ENCODE measurements around the gene IFI44.
A peak's percentile ranks its signal among the peaks of the same experiment; 100 is the strongest.

The IFI44 gene

DNA sequence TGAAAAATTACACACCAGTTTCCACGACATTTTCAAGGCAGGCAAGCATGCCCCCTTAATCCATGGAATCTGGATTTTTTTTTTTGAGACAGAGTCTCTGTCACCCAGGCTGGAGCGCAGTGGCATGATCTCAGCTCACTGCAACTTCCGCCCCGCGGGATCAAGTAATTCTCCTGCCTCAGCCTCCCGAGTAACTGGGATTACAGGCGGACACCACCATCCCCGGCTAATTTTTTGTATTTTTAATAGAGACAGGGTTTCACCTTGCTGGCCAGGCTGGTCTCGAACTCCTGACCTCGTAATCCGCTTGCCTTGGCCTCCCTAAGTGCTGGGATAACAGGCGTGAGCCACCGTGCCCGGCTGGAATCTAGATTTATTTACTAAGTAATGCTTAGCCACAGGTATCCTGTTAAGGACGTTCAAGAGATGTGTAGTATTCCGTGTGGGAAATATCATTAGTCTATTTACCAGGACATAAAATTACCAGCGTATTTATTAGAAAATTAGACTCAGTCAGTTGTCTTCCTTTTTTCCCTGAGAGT lies 2.5 kb downstream of the IFI44 start:
- DNase-seq (ENCODE audit: low spot score) = no peak

- DNase-seq (ENCODE audit: low spot score) = no peak
These were observed 9.3 kb downstream of the IFI44 start for GRCh38 chr1:78658901-78659300.

GRCh38 chr1:78663923-78664322 lies 14.3 kb downstream of the IFI44 start:
- DNase-seq (ENCODE audit: low spot score) = no peak

DNA sequence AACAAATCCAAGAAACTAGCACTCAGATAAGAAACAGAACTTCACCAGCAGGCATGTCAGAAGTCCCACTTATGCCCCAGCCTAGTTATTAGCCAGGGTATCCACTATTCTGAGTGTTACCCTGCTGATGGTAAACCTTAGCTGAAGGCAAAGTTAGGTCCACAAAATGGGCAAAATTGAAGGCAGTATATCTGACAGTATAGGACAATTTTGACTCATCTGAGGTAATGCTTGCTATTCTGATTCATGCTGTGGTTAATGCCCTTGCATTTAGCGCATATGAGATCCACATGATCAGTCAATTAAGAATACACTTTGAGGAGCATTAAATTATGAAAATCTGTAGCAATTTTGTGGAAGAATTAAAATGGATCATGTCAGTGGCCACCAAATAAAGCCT lies 15.1 kb downstream of the IFI44 start:
- no peak for DNase-seq (ENCODE audit: low spot score)

DNA sequence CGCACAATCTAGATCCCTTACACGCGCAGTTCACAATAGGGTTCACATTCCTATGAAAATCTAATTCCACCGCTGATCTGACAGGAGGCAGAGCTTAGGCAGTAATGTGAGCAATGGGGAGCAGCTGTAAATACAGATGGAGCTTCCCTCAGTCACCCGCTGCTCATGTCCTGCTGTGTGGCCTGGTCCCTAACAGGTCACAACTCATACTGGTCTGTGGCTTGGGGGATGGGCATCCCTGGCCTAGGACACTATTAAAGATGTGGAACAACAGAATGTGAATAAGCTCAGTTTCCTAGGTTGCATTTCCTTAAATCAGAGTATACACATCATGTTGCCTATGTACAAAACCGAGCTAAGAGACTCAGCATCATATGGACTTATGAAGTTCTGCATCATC lies 16.2 kb downstream of the IFI44 start:
- no peak for DNase-seq (ENCODE audit: low spot score)

- no peak for DNase-seq (ENCODE audit: low spot score)
These were observed 18.3 kb downstream of the IFI44 start for GRCh38 chr1:78667939-78668338.

DNA sequence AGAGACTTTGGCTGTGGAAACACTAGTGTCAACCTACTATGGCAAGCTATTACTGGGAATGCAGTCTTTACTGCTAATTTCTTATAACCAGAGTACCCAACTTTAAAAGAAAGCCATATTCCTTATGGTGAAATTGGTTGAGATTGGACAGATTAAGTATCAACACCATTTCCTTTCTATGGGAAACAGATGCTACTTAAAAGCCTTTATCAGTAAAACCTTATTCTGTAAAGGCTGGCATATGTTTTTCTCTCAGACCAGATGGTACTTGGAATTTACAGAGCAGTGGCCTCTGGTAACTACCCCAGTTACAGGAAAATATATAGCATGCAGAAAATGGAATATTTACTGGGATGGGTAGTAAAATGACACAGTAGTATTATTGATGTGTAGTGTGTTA lies 18.8 kb downstream of the IFI44 start:
- no peak for DNase-seq (ENCODE audit: low spot score)

GRCh38 chr1:78672428-78672827 lies 22.8 kb downstream of the IFI44 start:
- DNase-seq (ENCODE audit: low spot score) = no peak

DNA sequence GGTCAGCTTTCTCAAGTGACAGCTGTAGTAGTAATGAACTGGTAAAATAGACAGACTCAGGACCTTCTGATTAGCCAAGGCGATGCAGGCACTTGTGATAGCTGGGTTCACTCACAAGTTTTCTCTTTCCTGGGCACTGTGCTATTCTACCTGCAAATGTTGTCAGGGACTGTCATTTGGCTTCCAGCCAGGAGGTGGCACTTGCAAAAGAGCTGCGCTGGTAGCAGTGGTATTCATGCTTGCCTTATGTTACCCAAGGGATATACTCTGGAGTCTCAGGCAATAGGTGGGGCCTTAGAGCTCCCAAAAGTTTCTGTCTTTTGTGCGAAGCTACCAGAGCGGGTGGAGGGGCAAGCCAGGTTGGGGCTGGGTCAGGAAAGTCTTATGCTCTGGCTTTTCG lies 23.5 kb downstream of the IFI44 start:
- peak; percentile 17 for DNase-seq (ENCODE audit: low spot score)

GRCh38 chr1:78676347-78676982 lies 26.8 kb downstream of the IFI44 start:
- peak; percentile 71 for DNase-seq (ENCODE audit: low spot score)

DNA sequence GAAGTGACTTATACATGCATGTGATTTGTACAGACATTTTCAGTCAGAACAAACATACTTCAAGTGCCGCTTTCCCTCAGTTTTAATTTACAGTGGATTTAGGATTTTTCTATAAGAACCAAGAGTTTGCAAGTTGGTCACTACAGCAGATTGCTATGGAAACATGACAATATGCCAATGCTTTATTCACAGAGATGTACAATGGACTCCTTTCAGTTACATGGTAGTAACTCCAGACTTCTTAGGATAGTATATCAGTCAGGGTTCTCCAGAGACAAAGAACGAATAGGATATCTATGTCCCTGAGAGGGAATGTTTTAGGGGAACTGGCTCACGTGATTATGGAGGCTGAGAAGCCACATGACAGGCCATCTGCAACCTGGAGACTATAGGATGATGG lies 27.4 kb downstream of the IFI44 start:
- DNase-seq (ENCODE audit: low spot score) = no peak

DNA sequence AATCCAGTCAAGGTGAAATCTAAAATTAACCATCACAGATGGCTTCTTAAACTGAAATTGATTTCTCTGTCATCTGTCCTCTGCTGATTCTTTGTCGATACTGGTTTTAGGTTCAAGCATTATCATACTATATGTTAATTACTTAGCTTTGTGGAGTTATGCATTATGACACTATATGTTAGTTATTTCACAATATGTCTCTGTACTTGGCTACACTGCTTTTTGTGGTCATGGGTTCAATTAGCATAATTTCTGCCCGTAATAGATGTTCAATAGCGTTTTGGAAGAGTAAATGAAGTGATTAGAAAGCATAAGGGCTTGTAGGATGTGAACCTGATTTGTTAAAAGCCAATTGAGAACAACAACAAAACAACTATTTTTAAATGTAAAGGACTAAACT lies 28.2 kb downstream of the IFI44 start:
- no peak for DNase-seq (ENCODE audit: low spot score)

- DNase-seq (ENCODE audit: low spot score) = no peak
These were observed 28.7 kb downstream of the IFI44 start for GRCh38 chr1:78678324-78678723.

DNA sequence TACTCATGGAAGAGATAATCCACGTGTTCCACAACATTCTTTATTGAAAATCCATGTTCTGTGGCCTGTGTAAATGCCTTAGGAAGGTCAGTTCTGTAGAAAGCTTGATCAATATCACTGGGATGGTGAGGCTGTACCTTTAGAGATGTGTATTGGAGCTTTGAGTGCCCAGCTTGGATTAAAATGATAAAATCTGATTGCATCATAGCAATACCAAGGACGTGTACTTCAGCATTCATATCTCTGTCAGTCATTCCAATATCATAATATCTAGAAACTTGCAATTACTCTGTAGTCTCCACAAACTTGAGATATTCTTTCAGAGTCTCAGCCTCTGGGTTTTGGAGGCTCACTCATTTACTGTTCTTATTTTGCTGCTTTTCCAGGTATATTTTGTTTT lies 31.6 kb downstream of the IFI44 start:
- no peak for DNase-seq (ENCODE audit: low spot score)

GRCh38 chr1:78682496-78682895 lies 32.9 kb downstream of the IFI44 start:
- DNase-seq (ENCODE audit: low spot score) = no peak

DNA sequence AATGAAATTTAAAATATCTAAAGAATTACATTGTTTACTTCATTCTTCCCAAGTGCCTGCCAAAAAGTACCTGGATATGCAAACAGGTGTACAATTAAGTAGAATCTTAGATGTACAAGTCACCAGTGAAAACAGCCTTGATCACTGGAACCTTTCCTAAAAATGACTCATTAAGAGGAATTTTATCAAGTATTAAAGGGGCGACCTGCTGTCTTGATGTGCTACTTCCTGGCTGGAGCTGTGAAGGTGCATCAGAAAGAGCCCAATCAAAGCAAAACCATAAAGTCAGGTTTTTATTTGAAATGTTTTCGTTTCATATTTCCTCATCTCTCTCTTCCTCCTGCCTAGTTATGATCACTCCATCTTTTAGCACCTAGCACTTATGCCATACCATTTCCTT lies 33.4 kb downstream of the IFI44 start:
- no peak for DNase-seq (ENCODE audit: low spot score)

GRCh38 chr1:78687315-78687714 lies 37.7 kb downstream of the IFI44 start:
- no peak for DNase-seq (ENCODE audit: low spot score)

DNA sequence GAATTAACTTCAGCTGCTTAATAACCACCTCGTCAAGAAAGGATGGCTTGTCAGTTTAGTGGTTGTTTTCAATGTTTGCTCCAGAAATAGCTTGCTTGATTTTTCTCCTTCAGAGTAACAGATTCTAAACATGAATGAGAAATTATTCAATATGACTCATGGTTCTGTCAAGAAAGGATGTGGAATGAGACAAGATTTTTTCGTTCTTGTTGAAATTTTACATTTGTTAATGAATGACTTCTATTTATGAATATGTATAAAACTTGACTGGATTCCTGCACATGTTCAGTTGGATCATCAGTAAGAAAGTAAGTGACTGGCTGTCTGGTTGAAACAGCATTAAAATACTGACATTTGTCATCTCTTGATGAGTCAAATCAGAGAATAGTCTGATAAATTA lies 38.3 kb downstream of the IFI44 start:
- no peak for DNase-seq (ENCODE audit: low spot score)

- no peak for DNase-seq (ENCODE audit: low spot score)
These were observed 39.1 kb downstream of the IFI44 start for GRCh38 chr1:78688697-78689096.

- no peak for DNase-seq (ENCODE audit: low spot score)
These were observed 40.9 kb downstream of the IFI44 start for GRCh38 chr1:78690516-78690915.

- no peak for DNase-seq (ENCODE audit: low spot score)
These were observed 42.5 kb downstream of the IFI44 start for GRCh38 chr1:78691995-78692747.

- DNase-seq (ENCODE audit: low spot score) = no peak
These were observed 50.2 kb downstream of the IFI44 start for GRCh38 chr1:78699813-78700212.

- no peak for DNase-seq (ENCODE audit: low spot score)
These were observed 52.8 kb downstream of the IFI44 start for GRCh38 chr1:78702426-78702825.

GRCh38 chr1:78703806-78704205 lies 54.2 kb downstream of the IFI44 start:
- DNase-seq (ENCODE audit: low spot score) = no peak

Measured in CD4-positive, alpha-beta T cell treated with Interleukin-15 for 4 hours (primary cell).